IMR-90 (cell line): ENCODE results near the gene INTS3. TPM values are rescaled to one million over a fixed set of nuclear protein-coding genes. Genes with fewer than 3 reads are reported as not detected.

ENCODE experiments used
- ATAC-seq: fragments of 200-7000 bp; cut with Tn5 transposase; 2 replicates; pipeline ENCODE4 v1.9.1; 2020; ENCODE audit warnings: low read depth, mild to moderate bottlenecking, moderate library complexity
- BruUV-seq: library from RNA; stranded (reverse); fragments of 400-500 nt; replicated peaks from 2 replicates; lab custom pipeline; 2021; lab: Mats Ljungman, UMichigan
- CTCF ChIA-PET: fragments of 300-600 bp; formaldehyde crosslinking; extraction: SDS; loops from one replicate; lab custom pipeline; 2021; ENCODE audit warnings: antibody characterized with exemption; lab: Yijun Ruan, JAX
- POLR2A ChIA-PET: fragments of 300-600 bp; sonication (Branson Sonifier 250); formaldehyde crosslinking; loops from one replicate; lab custom pipeline; 2022; ENCODE audit warnings: antibody characterized with exemption; ENCODE audit not compliant: unreplicated experiment; lab: Charles Lee
- DNase-seq: peaks from one replicate; pipeline ENCODE4 v3.0.0; 2013
- H2AFZ ChIP-seq: replicated peaks from 2 replicates; pipeline ENCODE3; 2013; ENCODE audit warnings: low read length, mild to moderate bottlenecking; ENCODE audit not compliant: poor library complexity
- H2AK5ac ChIP-seq: 2 replicates; pipeline ENCODE4 v1.6.1; 2013; ENCODE audit warnings: low read depth, low read length, inconsistent platforms
- H2AK9ac ChIP-seq: replicated peaks from 2 replicates; pipeline ENCODE3; 2013; ENCODE audit warnings: mild to moderate bottlenecking, low read depth, low read length, moderate library complexity; ENCODE audit not compliant: poor library complexity
- H2BK120ac ChIP-seq: 2 replicates; pipeline ENCODE4 v1.6.1; 2013; ENCODE audit warnings: low read depth, low read length, inconsistent platforms
- H2BK15ac ChIP-seq: 3 replicates; pipeline ENCODE4 v1.6.1; 2013; ENCODE audit warnings: low read depth, low read length, inconsistent platforms
- H2BK20ac ChIP-seq: 2 replicates; pipeline ENCODE4 v1.6.1; 2013; ENCODE audit warnings: low read depth, mild to moderate bottlenecking, inconsistent platforms, low read length, moderate library complexity
- H2BK5ac ChIP-seq: 2 replicates; pipeline ENCODE4 v1.6.1; 2013; ENCODE audit warnings: mild to moderate bottlenecking, low read depth, low read length, inconsistent platforms; ENCODE audit not compliant: poor library complexity, severe bottlenecking
- H3K14ac ChIP-seq: replicated peaks from 2 replicates; pipeline ENCODE4 v1.6.1; 2013; ENCODE audit warnings: low read depth, low read length, inconsistent platforms
- H3K18ac ChIP-seq: 2 replicates; pipeline ENCODE4 v1.6.1; 2013; ENCODE audit warnings: low read depth, low read length, control low read depth
- H3K23ac ChIP-seq: 2 replicates; pipeline ENCODE4 v1.6.1; 2013; ENCODE audit warnings: low read depth, low read length, inconsistent platforms
- H3K27ac ChIP-seq: 2 replicates; pipeline ENCODE4 v1.5.1; 2013; ENCODE audit warnings: mild to moderate bottlenecking, control low read depth, low read length; ENCODE audit not compliant: insufficient read depth
- H3K27me3 ChIP-seq: 2 replicates; pipeline ENCODE4 v1.6.1; 2013; ENCODE audit warnings: low read length; ENCODE audit not compliant: control insufficient read depth, insufficient read depth
- H3K36me3 ChIP-seq: 2 replicates; pipeline ENCODE4 v1.6.1; 2013; ENCODE audit warnings: low read length, mixed read lengths; ENCODE audit not compliant: control insufficient read depth, insufficient read depth
- H3K4ac ChIP-seq: 2 replicates; pipeline ENCODE4 v1.6.1; 2013; ENCODE audit warnings: low read depth, low read length, inconsistent platforms
- H3K4me1 ChIP-seq: 2 replicates; pipeline ENCODE4 v1.6.1; 2013; ENCODE audit warnings: low read length, mixed read lengths; ENCODE audit not compliant: control insufficient read depth, insufficient read depth
- H3K4me2 ChIP-seq: 2 replicates; pipeline ENCODE4 v1.6.1; 2013; ENCODE audit warnings: low read depth, mild to moderate bottlenecking, control low read depth, low read length, moderate library complexity
- H3K4me3 ChIP-seq: 2 replicates; pipeline ENCODE4 v1.5.1; 2013; ENCODE audit warnings: low read depth, mild to moderate bottlenecking, control low read depth, low read length, moderate library complexity; ENCODE audit not compliant: insufficient read depth
- H3K56ac ChIP-seq: 2 replicates; pipeline ENCODE4 v1.6.1; 2013; ENCODE audit warnings: low read length, inconsistent platforms; ENCODE audit not compliant: insufficient read depth; ENCODE audit errors: extremely low read depth
- H3K79me1 ChIP-seq, 2 experiments: 2 replicates each; pipeline ENCODE4 v1.6.1; 2013; ENCODE audit warnings: low read length in 2 of 2, inconsistent platforms in 1 of 2, low read depth in 1 of 2
- H3K9ac ChIP-seq: 2 replicates; pipeline ENCODE4 v1.6.1; 2013; ENCODE audit warnings: low read depth, low read length, control low read depth
- H3K9me1 ChIP-seq: 2 replicates; pipeline ENCODE4 v1.6.1; 2013; ENCODE audit warnings: low read length, inconsistent platforms; ENCODE audit not compliant: insufficient read depth
- H3K9me3 ChIP-seq: 2 replicates; pipeline ENCODE4 v1.6.1; 2013; ENCODE audit warnings: low read length; ENCODE audit not compliant: control insufficient read depth, insufficient read depth
- H4K20me1 ChIP-seq: 2 replicates; pipeline ENCODE4 v1.6.1; 2013; ENCODE audit warnings: low read length, inconsistent platforms; ENCODE audit not compliant: insufficient read depth
- H4K5ac ChIP-seq: 2 replicates; pipeline ENCODE4 v1.6.1; 2013; ENCODE audit warnings: mild to moderate bottlenecking, low read depth, low read length, control low read depth
- H4K8ac ChIP-seq, 2 experiments: 2 replicates each; pipeline ENCODE4 v1.6.1; 2013; ENCODE audit warnings: low read depth in 2 of 2, low read length in 2 of 2, control low read depth in 1 of 2, inconsistent platforms in 1 of 2
- H4K91ac ChIP-seq: 2 replicates; pipeline ENCODE4 v1.6.1; 2013; ENCODE audit warnings: low read depth, low read length, inconsistent platforms; ENCODE audit not compliant: insufficient read depth
- RAD21 ChIP-seq: IDR thresholded peaks from 2 replicates; pipeline ENCODE4 v1.6.1; 2012; ENCODE audit warnings: low read length, improper control_type of control experiment
- WGBS, 2 experiments: methylation state at CpG; one replicate each; pipeline versions ENCODE4 v1.1.5 to v1.1.7; 2013; ENCODE audit warnings: missing lambda C conversion rate in 2 of 2; ENCODE audit not compliant: insufficient read length in 1 of 2; ENCODE audit errors: extremely low coverage in 2 of 2; 5-methylcytosine and 5-hydroxymethylcytosine counted together
- dilution Hi-C: fragments of 300-500 bp; cut with HindIII; formaldehyde crosslinking; loops from one replicate; pipeline ENCODE4 v1.14.3; 2018; ENCODE audit warnings: low sequenced_read_pairs; ENCODE audit not compliant: unreplicated experiment
- in situ Hi-C: fragments of 300-500 bp; cut with MboI; formaldehyde crosslinking; loops from 3 replicates; pipeline ENCODE4 v1.14.3; 2019; ENCODE audit warnings: low sequenced_read_pairs, inconsistent platforms, mixed read lengths
- intact Hi-C: fragments of 100-400 bp; cut with micrococcal nuclease; formaldehyde crosslinking; loops from 2 replicates; pipeline ENCODE4 v1.10.0; 2022
- polyA plus RNA-seq, 3 experiments: library from polyadenylated mRNA; depleted of rRNA; stranded (reverse); fragments of >200 nt; gene quantifications; 2 replicates each; pipeline ENCODE4 v1.2.3, GENCODE V29; 2012; ENCODE audit warnings: low replicate concordance in 1 of 3
- total RNA-seq: library from RNA; depleted of rRNA; stranded (reverse); fragments of >200 nt; gene quantifications from 2 replicates; pipeline ENCODE4 v1.2.3, GENCODE V29; 2012

INTS3 gene
- total and polyA plus RNA-seq, 2 of the 4 experiments (the other 2 are of a cell fraction), result 33.5 to 59.4 TPM

DNA sequence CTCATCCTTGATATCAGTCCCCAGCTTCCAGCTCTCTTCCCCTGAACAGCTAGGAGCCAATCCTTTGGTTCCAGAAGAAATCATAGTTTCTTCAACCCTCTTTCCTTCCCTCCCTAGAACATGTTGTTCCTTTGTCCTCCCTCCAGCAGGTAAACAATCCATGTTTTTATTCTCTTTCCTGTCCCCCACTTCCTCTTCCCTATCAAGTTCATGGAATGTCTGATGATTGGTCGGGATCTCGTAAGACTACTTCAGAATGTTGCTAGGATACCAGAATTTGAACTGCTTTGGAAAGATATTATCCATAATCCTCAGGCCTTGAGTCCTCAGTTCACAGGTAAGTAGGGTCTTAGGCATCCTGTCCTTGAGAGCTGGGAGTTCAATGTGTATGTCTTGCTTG, 24.2 kb downstream of the INTS3 start:
- no peak for DNase-seq
- H2BK20ac ChIP-seq, result no peak overlapping the region
- ATAC-seq, result no peak
- no peak overlapping the region; the same call in 1 of the 2 replicates for H3K14ac ChIP-seq
- H3K23ac ChIP-seq, result no peak overlapping the region
- ChIA-PET POLR2A (no interaction called here), CTCF (no interaction called here)
- H3K9me3 ChIP-seq, result no peaks in the 10 kb centered on the region
- peaks cover 2% of the 10 kb centered on the region for H3K4me1 ChIP-seq
- no peak overlapping the region for H3K27ac ChIP-seq
- dilution Hi-C loops, result no loop called here
- H4K91ac ChIP-seq, result no peak overlapping the region
- H2AFZ ChIP-seq, result no peak overlapping the region
- H3K56ac ChIP-seq, result no peak overlapping the region
- no peaks in the 10 kb centered on the region for H3K27me3 ChIP-seq
- no peak overlapping the region for H3K9ac ChIP-seq
- H3K79me1 ChIP-seq, result no peaks in the 10 kb centered on the region; a peak in 2 of 4 replicates
- intact Hi-C loops, result no loop called here
- peaks cover 42% of the 10 kb centered on the region for H3K36me3 ChIP-seq
- no peaks in the 10 kb centered on the region for H4K20me1 ChIP-seq
- peak overlapping the region; percentile 0 for H2AK9ac ChIP-seq
- H2BK120ac ChIP-seq, result no peak overlapping the region
- H2AK5ac ChIP-seq, result no peak overlapping the region
- no peak overlapping the region for H3K4ac ChIP-seq
- no peaks in the 10 kb centered on the region for H3K9me1 ChIP-seq
- in situ Hi-C loops, result no loop called here
- no peak overlapping the region for H3K4me3 ChIP-seq
- no peak overlapping the region for H3K4me2 ChIP-seq
- BruUV-seq, result no TSS peak
- no peak overlapping the region for H2BK15ac ChIP-seq
- TF ChIP-seq RAD21, result no peak
- no CpG with 5 or more reads among the region's 2 CpGs for WGBS, 2 experiments
- H4K8ac ChIP-seq, result no peak overlapping the region
- H3K18ac ChIP-seq, result no peak overlapping the region
- H2BK5ac ChIP-seq, result no peak overlapping the region
- no peak overlapping the region for H4K5ac ChIP-seq
